Astrocyte (in vitro differentiated cells and primary cell): ENCODE data around the gene SNCA. TPM values are rescaled to one million over a fixed set of nuclear protein-coding genes. Genes with fewer than 3 reads are reported as not detected.

Source experiments
- DNase-seq: peaks from one replicate; pipeline ENCODE4 v3.0.0-alpha.2; 2010; ENCODE audit warnings: low read depth
- FAIRE-seq: peaks from 2 replicates; lab custom pipeline; 2011; peaks lifted over from hg19 to GRCh38; lab: Jason Lieb, UNC
- H2AFZ ChIP-seq: 2 replicates; pipeline ENCODE4 v1.6.0; 2012; ENCODE audit warnings: low read depth, low read length, inconsistent platforms
- H3K27ac ChIP-seq: 2 replicates; pipeline ENCODE4 v1.5.1; 2011; ENCODE audit warnings: low read depth, low read length, inconsistent platforms
- H3K27me3 ChIP-seq: 2 replicates; pipeline ENCODE4 v1.6.0; 2011; ENCODE audit warnings: low read length, inconsistent platforms; ENCODE audit not compliant: insufficient read depth
- H3K36me3 ChIP-seq: 2 replicates; pipeline ENCODE4 v1.5.1; 2011; ENCODE audit warnings: low read length, inconsistent platforms; ENCODE audit not compliant: insufficient read depth
- H3K4me1 ChIP-seq: 2 replicates; pipeline ENCODE4 v1.5.1; 2011; ENCODE audit warnings: low read length, inconsistent platforms; ENCODE audit not compliant: insufficient read depth
- H3K4me2 ChIP-seq: 2 replicates; pipeline ENCODE4 v1.6.0; 2012; ENCODE audit warnings: low read length, inconsistent platforms
- H3K4me3 ChIP-seq: 2 replicates; pipeline ENCODE4 v1.5.1; 2011; ENCODE audit warnings: low read depth, mild to moderate bottlenecking, low read length, inconsistent platforms; ENCODE audit not compliant: insufficient read depth
- H3K79me2 ChIP-seq: 2 replicates; pipeline ENCODE4 v1.6.0; 2012; ENCODE audit warnings: mild to moderate bottlenecking, low read length, inconsistent platforms; ENCODE audit not compliant: insufficient read depth
- H3K9ac ChIP-seq: 2 replicates; pipeline ENCODE4 v1.6.0; 2012; ENCODE audit warnings: mild to moderate bottlenecking, low read length, inconsistent platforms
- H3K9me3 ChIP-seq: 2 replicates; pipeline ENCODE4 v1.5.1; 2012; ENCODE audit warnings: low read depth, mild to moderate bottlenecking, low read length, inconsistent platforms; ENCODE audit not compliant: insufficient read depth
- H4K20me1 ChIP-seq: 2 replicates; pipeline ENCODE4 v1.6.0; 2012; ENCODE audit warnings: low read length, inconsistent platforms; ENCODE audit not compliant: insufficient read depth
- H3K27ac Mint-ChIP-seq: one replicate; pipeline ENCODE4 v1.8.0; 2021; ENCODE audit warnings: mild to moderate bottlenecking, mixed read lengths; ENCODE audit not compliant: unreplicated experiment
- H3K27me3 Mint-ChIP-seq: one replicate; pipeline ENCODE4 v1.8.0; 2021; ENCODE audit warnings: low read depth, mixed read lengths; ENCODE audit not compliant: unreplicated experiment
- H3K36me3 Mint-ChIP-seq: one replicate; pipeline ENCODE4 v1.8.0; 2021; ENCODE audit warnings: low read depth, mixed read lengths; ENCODE audit not compliant: unreplicated experiment
- H3K4me1 Mint-ChIP-seq: one replicate; pipeline ENCODE4 v1.8.0; 2021; ENCODE audit warnings: low read depth, mixed read lengths; ENCODE audit not compliant: unreplicated experiment
- H3K4me3 Mint-ChIP-seq: one replicate; pipeline ENCODE4 v1.8.0; 2021; ENCODE audit warnings: mild to moderate bottlenecking, moderate library complexity, mixed read lengths; ENCODE audit not compliant: unreplicated experiment
- H3K9me3 Mint-ChIP-seq: one replicate; pipeline ENCODE4 v1.8.0; 2021; ENCODE audit warnings: mild to moderate bottlenecking, mixed read lengths; ENCODE audit not compliant: unreplicated experiment
- EZH2 ChIP-seq: IDR thresholded peaks from 2 replicates; pipeline ENCODE4 v1.6.1; 2012; ENCODE audit warnings: mild to moderate bottlenecking, low read length, inconsistent platforms; ENCODE audit not compliant: insufficient read depth
- total RNA-seq: library from RNA; stranded (reverse); gene quantifications from 2 replicates; pipeline ENCODE4 v1.2.1, GENCODE V29; 2021
- TF ChIP-seq, protein P1 (sequence below): IDR thresholded peaks from 2 replicates; pipeline ENCODE4 v1.5.1; 2011; ENCODE audit warnings: low read depth, mild to moderate bottlenecking, inconsistent platforms, low read length, moderate library complexity; ENCODE audit not compliant: insufficient read depth

SNCA gene
- total RNA-seq, 1 donor from 2014 or later = 27.3 TPM

DNA sequence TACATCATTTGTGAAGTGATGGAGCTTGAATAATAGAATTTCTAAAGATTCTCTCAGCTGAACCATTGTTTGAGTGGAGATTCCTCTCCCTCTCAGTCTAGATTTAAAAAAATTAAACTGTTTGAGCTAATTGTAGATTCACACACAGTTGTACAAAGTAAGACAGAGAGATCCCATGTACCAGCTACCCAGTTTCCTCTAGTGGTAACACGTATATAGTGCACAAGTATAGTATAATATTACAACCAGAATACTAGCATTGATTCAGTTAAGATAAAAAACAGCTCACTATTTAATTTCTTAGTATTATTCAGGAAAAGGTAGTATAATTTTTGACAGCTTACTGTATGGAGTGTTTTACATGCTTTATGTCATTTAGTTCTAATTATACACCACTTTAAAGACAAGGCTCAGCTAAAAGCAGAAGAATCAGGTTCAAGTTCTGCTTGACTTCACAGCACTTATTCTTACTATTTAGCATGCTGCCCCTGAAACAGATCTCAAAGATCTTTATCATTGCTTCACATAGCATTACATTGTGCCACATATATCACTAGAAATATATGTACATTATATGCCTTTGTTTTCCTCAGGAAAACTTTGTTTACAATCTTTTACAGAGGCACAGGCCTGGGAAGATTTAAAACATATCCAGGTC lies 136.1 kb downstream of the SNCA start:
- Mint-ChIP-seq H3K4me3 (no peak overlapping the region), H3K4me1 (no peaks in the 10 kb centered on the region), H3K27me3 (no peaks in the 10 kb centered on the region), H3K9me3 (no peaks in the 10 kb centered on the region), H3K36me3 (peaks cover 3% of the 10 kb centered on the region), H3K27ac (no peak overlapping the region)
- Histone ChIP-seq H3K4me3 (no peak overlapping the region), H4K20me1 (no peaks in the 10 kb centered on the region), H3K79me2 (no peaks in the 10 kb centered on the region), H2AFZ (no peak overlapping the region), H3K36me3 (no peaks in the 10 kb centered on the region), H3K9ac (no peak overlapping the region), H3K27ac (no peak overlapping the region), H3K4me1 (no peaks in the 10 kb centered on the region), H3K4me2 (no peak overlapping the region), H3K27me3 (no peaks in the 10 kb centered on the region), H3K9me3 (no peaks in the 10 kb centered on the region)
- FAIRE-seq = no peak
- no peak for TF ChIP-seq EZH2
- TF ChIP-seq, protein P1, sequence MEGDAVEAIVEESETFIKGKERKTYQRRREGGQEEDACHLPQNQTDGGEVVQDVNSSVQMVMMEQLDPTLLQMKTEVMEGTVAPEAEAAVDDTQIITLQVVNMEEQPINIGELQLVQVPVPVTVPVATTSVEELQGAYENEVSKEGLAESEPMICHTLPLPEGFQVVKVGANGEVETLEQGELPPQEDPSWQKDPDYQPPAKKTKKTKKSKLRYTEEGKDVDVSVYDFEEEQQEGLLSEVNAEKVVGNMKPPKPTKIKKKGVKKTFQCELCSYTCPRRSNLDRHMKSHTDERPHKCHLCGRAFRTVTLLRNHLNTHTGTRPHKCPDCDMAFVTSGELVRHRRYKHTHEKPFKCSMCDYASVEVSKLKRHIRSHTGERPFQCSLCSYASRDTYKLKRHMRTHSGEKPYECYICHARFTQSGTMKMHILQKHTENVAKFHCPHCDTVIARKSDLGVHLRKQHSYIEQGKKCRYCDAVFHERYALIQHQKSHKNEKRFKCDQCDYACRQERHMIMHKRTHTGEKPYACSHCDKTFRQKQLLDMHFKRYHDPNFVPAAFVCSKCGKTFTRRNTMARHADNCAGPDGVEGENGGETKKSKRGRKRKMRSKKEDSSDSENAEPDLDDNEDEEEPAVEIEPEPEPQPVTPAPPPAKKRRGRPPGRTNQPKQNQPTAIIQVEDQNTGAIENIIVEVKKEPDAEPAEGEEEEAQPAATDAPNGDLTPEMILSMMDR = no peak
- DNase-seq = no peak

DNA sequence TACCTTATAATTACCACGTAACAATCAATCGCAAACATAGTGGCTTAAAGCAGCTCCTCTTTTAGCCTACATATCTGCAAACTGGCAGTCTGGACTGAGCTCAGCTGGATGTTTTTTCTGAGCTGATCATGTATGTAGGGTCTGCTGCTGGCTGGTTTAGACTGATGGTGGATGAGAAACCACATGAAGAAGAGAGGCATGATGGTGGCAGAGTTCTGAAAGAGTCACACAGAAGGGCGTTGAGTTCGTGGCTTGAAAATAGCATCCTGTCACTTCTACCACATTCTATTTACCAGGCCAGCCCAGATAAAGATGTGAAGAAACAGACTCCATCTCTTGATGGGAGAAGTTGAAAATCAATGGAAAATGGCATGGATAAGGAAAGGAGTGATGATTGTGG lies 151.3 kb downstream of the SNCA start:
- no peak for TF ChIP-seq EZH2
- TF ChIP-seq, protein P1 = no peak
- Histone ChIP-seq H3K79me2 (no peaks in the 10 kb centered on the region), H3K4me2 (no peak overlapping the region), H4K20me1 (no peaks in the 10 kb centered on the region), H3K27me3 (no peaks in the 10 kb centered on the region), H3K9ac (no peak overlapping the region), H3K4me1 (no peaks in the 10 kb centered on the region), H3K4me3 (no peak overlapping the region), H3K36me3 (no peaks in the 10 kb centered on the region), H3K9me3 (no peaks in the 10 kb centered on the region), H2AFZ (no peak overlapping the region), H3K27ac (no peak overlapping the region)
- Mint-ChIP-seq H3K4me1 (peaks cover 3% of the 10 kb centered on the region), H3K4me3 (no peak overlapping the region), H3K27ac (no peak overlapping the region), H3K9me3 (no peaks in the 10 kb centered on the region), H3K36me3 (peaks cover 18% of the 10 kb centered on the region), H3K27me3 (no peaks in the 10 kb centered on the region)
- no peak for FAIRE-seq
- DNase-seq = no peak

DNA sequence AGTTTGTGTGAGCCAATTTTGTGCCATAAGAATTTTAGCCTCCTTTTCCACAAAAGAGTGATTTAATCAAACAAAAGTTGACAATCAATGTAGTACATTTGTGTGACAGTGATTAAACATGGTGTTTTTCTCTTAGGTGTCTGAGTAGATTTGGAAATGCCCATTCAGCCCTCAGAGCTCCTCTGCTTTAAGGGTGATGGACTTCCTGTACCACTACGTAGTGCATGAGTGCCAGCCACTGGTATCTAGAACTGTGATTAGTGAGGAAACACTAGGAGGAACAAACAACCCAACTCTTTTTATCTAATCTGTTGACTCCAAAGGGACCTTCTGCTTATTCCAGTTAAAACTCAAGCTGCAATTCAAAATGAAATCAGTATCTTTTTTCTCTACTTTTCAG lies 151.7 kb downstream of the SNCA start:
- H3K9ac ChIP-seq = no peak overlapping the region
- no peaks in the 10 kb centered on the region for H4K20me1 ChIP-seq
- no peaks in the 10 kb centered on the region for H3K27me3 ChIP-seq
- no peak overlapping the region for H3K4me2 ChIP-seq
- Mint-ChIP-seq H3K27ac (no peak overlapping the region), H3K27me3 (no peaks in the 10 kb centered on the region), H3K4me3 (peak overlapping the region; percentile 82), H3K4me1 (peaks cover 3% of the 10 kb centered on the region), H3K36me3 (peaks cover 18% of the 10 kb centered on the region), H3K9me3 (no peaks in the 10 kb centered on the region)
- DNase-seq (no peak), FAIRE-seq (no peak)
- no peak overlapping the region for H2AFZ ChIP-seq
- no peaks in the 10 kb centered on the region for H3K4me1 ChIP-seq
- H3K79me2 ChIP-seq = no peaks in the 10 kb centered on the region
- TF ChIP-seq, protein P1 = no peak
- TF ChIP-seq EZH2 = no peak
- H3K27ac ChIP-seq = no peak overlapping the region
- H3K4me3 ChIP-seq = no peak overlapping the region
- no peaks in the 10 kb centered on the region for H3K36me3 ChIP-seq
- H3K9me3 ChIP-seq = no peaks in the 10 kb centered on the region
